Liver (tissue), 9 donors: ENCODE results near the gene GPAT3. TPM values are rescaled to one million over a fixed set of nuclear protein-coding genes. Genes with fewer than 3 reads are reported as not detected.

Experiments used
- DNase-seq: peaks from one replicate; pipeline ENCODE4 v3.0.0-alpha.2; 2017; ENCODE audit warnings: low spot score
- H3K27ac ChIP-seq, 2 donors: one replicate each; pipeline ENCODE4 v1.7.0; 2013; ENCODE audit warnings: inconsistent platforms in 2 of 2, low read length in 2 of 2, control low read depth in 1 of 2, low read depth in 1 of 2, mild to moderate bottlenecking in 1 of 2
- H3K27me3 ChIP-seq, 4 donors: one replicate each; pipeline versions ENCODE4 v1.6.1 to v1.7.0; 2013; ENCODE audit warnings: low read length in 3 of 4, inconsistent platforms in 1 of 4, mild to moderate bottlenecking in 1 of 4, moderate library complexity in 1 of 4; ENCODE audit not compliant: control insufficient read depth in 4 of 4, insufficient read depth in 4 of 4
- H3K36me3 ChIP-seq, 4 donors: one replicate each; pipeline versions ENCODE4 v1.6.1 to v1.7.0; 2013; ENCODE audit warnings: low read length in 3 of 4, mild to moderate bottlenecking in 3 of 4, low read depth in 1 of 4, moderate library complexity in 1 of 4; ENCODE audit not compliant: control insufficient read depth in 4 of 4, insufficient read depth in 3 of 4
- H3K4me1 ChIP-seq, 4 donors: one replicate each; pipeline versions ENCODE4 v1.6.1 to v1.7.0; 2013; ENCODE audit warnings: low read length in 3 of 4, mild to moderate bottlenecking in 3 of 4, moderate library complexity in 1 of 4; ENCODE audit not compliant: control insufficient read depth in 4 of 4, insufficient read depth in 4 of 4
- H3K4me3 ChIP-seq, 3 donors: one replicate each; pipeline versions ENCODE4 v1.6.1 to v1.7.0; 2013; ENCODE audit warnings: low read length in 3 of 3, control low read depth in 1 of 3, low read depth in 1 of 3, mild to moderate bottlenecking in 1 of 3
- H3K9ac ChIP-seq, 2 donors: one replicate each; pipeline ENCODE4 v1.7.0; 2013; ENCODE audit warnings: low read length in 2 of 2, mild to moderate bottlenecking in 2 of 2, moderate library complexity in 2 of 2, control low read depth in 1 of 2, low read depth in 1 of 2
- H3K9me3 ChIP-seq, 4 donors: one replicate each; pipeline versions ENCODE4 v1.6.1 to v1.7.0; 2013; ENCODE audit warnings: low read length in 3 of 4; ENCODE audit not compliant: control insufficient read depth in 4 of 4
- EGR1 ChIP-seq, 2 donors: IDR thresholded peaks; 2 replicates each; pipeline ENCODE4 v1.6.1; 2016 to 2018; ENCODE audit warnings: antibody characterized with exemption in 2 of 2, low read depth in 2 of 2
- FOXA1 ChIP-seq: IDR thresholded peaks from 2 replicates; pipeline ENCODE4 v1.6.1; 2016; ENCODE audit warnings: antibody characterized with exemption
- FOXA2 ChIP-seq: IDR thresholded peaks from 2 replicates; pipeline ENCODE4 v1.6.1; 2016; ENCODE audit warnings: antibody characterized with exemption
- GABPA ChIP-seq, 2 donors: IDR thresholded peaks in 1 of 2; conservative IDR thresholded peaks in 1 of 2; 2 replicates each; pipeline ENCODE4 v1.6.1; 2016; ENCODE audit warnings: antibody characterized with exemption in 2 of 2, mild to moderate bottlenecking in 1 of 2, moderate library complexity in 1 of 2
- HNF4A ChIP-seq, 2 donors: conservative IDR thresholded peaks; 2 replicates each; pipeline ENCODE4 v1.6.1; 2016; ENCODE audit warnings: antibody characterized with exemption in 2 of 2, mild to moderate bottlenecking in 2 of 2
- HNF4G ChIP-seq: IDR thresholded peaks from 2 replicates; pipeline ENCODE4 v1.6.1; 2016; ENCODE audit warnings: antibody characterized with exemption
- JUND ChIP-seq, 2 donors: IDR thresholded peaks; 2 replicates each; pipeline ENCODE4 v1.6.1; 2016; ENCODE audit warnings: antibody characterized with exemption in 2 of 2
- NR2F2 ChIP-seq: IDR thresholded peaks from 2 replicates; pipeline ENCODE4 v1.6.1; 2016; ENCODE audit warnings: antibody characterized with exemption
- RAD21 ChIP-seq, 2 donors: IDR thresholded peaks; 2 replicates each; pipeline ENCODE4 v1.6.1; 2016; ENCODE audit warnings: antibody characterized with exemption in 2 of 2, mild to moderate bottlenecking in 2 of 2
- RXRA ChIP-seq, 2 donors: IDR thresholded peaks; 2 replicates each; pipeline ENCODE4 v1.6.1; 2017 to 2018; ENCODE audit warnings: antibody characterized with exemption in 2 of 2, mild to moderate bottlenecking in 1 of 2
- SP1 ChIP-seq: IDR thresholded peaks from 2 replicates; pipeline ENCODE4 v1.6.1; 2018; ENCODE audit warnings: antibody characterized with exemption, mild to moderate bottlenecking
- TAF1 ChIP-seq: conservative IDR thresholded peaks from 2 replicates; pipeline ENCODE4 v1.6.1; 2016; ENCODE audit warnings: antibody characterized with exemption, mild to moderate bottlenecking
- YY1 ChIP-seq: IDR thresholded peaks from 2 replicates; pipeline ENCODE4 v1.6.1; 2016; ENCODE audit warnings: antibody characterized with exemption, mild to moderate bottlenecking
- WGBS: extraction: QIAGEN DNeasy Blood & Tissue Kit; methylation state at CpG from one replicate; pipeline ENCODE4 v1.1.7; 2013; 5-methylcytosine and 5-hydroxymethylcytosine counted together
- polyA plus RNA-seq, 2 donors: library from polyadenylated mRNA; stranded (reverse) in 1 of 2; unstranded in 1 of 2; fragments of 200-250 nt in 1 of 2; fragments of >200 nt in 1 of 2; fragmentation: Nextera tagmentation in 1 of 2; extraction: Ambion mirVana in 1 of 2; gene quantifications; one replicate each; pipeline versions ENCODE4 v1.2.1 to v1.2.3, GENCODE V29; 2013 to 2015
- total RNA-seq, 2 donors: library from RNA; depleted of rRNA; stranded (reverse); fragments of >200 nt; gene quantifications; one replicate each; pipeline ENCODE4 v1.2.3, GENCODE V29; 2014
- TF ChIP-seq, protein P1 (sequence below): IDR thresholded peaks from 2 replicates; pipeline ENCODE4 v1.6.1; 2016; ENCODE audit warnings: antibody characterized with exemption, mild to moderate bottlenecking
- TF ChIP-seq, protein P2 (sequence below): IDR thresholded peaks from 2 replicates; pipeline ENCODE4 v1.6.1; 2016; ENCODE audit warnings: antibody characterized with exemption
- TF ChIP-seq, protein P3 (sequence below): IDR thresholded peaks from 2 replicates; pipeline ENCODE4 v1.6.1; 2016; ENCODE audit warnings: antibody characterized with exemption
- TF ChIP-seq, protein P4 (sequence below): fragments of 150-350 bp; IDR thresholded peaks from 2 replicates; pipeline ENCODE4 v1.5.1; 2017; ENCODE audit warnings: improper control_type of control experiment, low read depth, low read length; ENCODE audit not compliant: missing input control
- TF ChIP-seq, protein P5 (sequence below): IDR thresholded peaks from 2 replicates; pipeline ENCODE4 v1.6.1; 2016; ENCODE audit warnings: antibody characterized with exemption
- donor health status: healthy.
- donor health status: healthy.
- donor health status: healthy.
- donor health status: healthy.
- donor health status: healthy.

Gene GPAT3
- total and polyA plus RNA-seq, 4 donors: 1.8 to 6.2 (median 4.5) TPM

DNA sequence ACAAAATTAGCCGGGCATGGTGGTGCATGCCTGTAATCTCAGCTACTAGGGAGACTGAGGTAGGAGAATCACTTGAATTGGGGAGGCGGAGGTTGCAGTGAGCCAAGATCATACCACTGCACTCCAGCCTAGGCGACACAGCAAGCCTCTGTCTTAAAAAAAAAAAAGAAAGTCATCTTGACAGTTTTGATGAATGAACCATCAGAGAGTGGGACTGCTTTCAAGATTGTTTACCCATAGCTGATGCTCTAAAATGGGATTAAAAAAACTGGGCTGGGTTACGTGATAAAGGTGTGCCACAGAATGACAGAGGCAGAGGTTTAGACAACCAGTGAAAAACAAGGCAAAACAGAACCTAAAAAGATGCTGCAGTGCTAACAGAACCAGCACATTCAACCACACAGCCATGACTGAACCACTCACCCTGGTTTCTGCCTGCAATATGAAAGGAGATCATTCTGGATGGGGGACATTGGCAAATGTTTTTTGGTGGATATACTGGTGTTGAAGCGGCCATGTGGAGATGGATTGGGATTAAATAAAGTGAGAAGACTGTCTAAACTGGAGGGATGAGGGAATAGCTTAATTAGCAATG, 22.2 kb downstream of the GPAT3 start:
- Histone ChIP-seq H3K4me3 (no peak overlapping the region), H3K27ac (no peak overlapping the region), H3K36me3 (no peaks in the 10 kb centered on the region), H3K9me3 (no peaks in the 10 kb centered on the region), H3K9ac (no peak overlapping the region), H3K27me3 (no peaks in the 10 kb centered on the region), H3K4me1 (peaks cover 0 to 5% (median 0%) of the 10 kb centered on the region in 4 donors)
- no peak for DNase-seq
- TF ChIP-seq, protein P1, sequence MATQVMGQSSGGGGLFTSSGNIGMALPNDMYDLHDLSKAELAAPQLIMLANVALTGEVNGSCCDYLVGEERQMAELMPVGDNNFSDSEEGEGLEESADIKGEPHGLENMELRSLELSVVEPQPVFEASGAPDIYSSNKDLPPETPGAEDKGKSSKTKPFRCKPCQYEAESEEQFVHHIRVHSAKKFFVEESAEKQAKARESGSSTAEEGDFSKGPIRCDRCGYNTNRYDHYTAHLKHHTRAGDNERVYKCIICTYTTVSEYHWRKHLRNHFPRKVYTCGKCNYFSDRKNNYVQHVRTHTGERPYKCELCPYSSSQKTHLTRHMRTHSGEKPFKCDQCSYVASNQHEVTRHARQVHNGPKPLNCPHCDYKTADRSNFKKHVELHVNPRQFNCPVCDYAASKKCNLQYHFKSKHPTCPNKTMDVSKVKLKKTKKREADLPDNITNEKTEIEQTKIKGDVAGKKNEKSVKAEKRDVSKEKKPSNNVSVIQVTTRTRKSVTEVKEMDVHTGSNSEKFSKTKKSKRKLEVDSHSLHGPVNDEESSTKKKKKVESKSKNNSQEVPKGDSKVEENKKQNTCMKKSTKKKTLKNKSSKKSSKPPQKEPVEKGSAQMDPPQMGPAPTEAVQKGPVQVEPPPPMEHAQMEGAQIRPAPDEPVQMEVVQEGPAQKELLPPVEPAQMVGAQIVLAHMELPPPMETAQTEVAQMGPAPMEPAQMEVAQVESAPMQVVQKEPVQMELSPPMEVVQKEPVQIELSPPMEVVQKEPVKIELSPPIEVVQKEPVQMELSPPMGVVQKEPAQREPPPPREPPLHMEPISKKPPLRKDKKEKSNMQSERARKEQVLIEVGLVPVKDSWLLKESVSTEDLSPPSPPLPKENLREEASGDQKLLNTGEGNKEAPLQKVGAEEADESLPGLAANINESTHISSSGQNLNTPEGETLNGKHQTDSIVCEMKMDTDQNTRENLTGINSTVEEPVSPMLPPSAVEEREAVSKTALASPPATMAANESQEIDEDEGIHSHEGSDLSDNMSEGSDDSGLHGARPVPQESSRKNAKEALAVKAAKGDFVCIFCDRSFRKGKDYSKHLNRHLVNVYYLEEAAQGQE: no peak
- TF ChIP-seq, protein P2, sequence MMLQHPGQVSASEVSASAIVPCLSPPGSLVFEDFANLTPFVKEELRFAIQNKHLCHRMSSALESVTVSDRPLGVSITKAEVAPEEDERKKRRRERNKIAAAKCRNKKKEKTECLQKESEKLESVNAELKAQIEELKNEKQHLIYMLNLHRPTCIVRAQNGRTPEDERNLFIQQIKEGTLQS: no peak
- TF ChIP-seq RAD21 (IDR thresholded peaks at IDR 0.05) (no peak), RXRA (IDR thresholded peaks at IDR 0.05) (no peak), YY1 (no peak), TAF1 (no peak), FOXA1 (no peak), GABPA (IDR thresholded peaks at IDR 0.05 in 1 of 2, conservative IDR thresholded peaks at IDR 0.05 in 1 of 2) (no peak), HNF4G (no peak), NR2F2 (no peak), JUND (IDR thresholded peaks at IDR 0.05) (no peak), SP1 (no peak), HNF4A (conservative IDR thresholded peaks at IDR 0.05) (no peak), FOXA2 (no peak), EGR1 (IDR thresholded peaks at IDR 0.05; ENCODE audit: low read depth in 2 of 2) (no peak)
- TF ChIP-seq, protein P3, sequence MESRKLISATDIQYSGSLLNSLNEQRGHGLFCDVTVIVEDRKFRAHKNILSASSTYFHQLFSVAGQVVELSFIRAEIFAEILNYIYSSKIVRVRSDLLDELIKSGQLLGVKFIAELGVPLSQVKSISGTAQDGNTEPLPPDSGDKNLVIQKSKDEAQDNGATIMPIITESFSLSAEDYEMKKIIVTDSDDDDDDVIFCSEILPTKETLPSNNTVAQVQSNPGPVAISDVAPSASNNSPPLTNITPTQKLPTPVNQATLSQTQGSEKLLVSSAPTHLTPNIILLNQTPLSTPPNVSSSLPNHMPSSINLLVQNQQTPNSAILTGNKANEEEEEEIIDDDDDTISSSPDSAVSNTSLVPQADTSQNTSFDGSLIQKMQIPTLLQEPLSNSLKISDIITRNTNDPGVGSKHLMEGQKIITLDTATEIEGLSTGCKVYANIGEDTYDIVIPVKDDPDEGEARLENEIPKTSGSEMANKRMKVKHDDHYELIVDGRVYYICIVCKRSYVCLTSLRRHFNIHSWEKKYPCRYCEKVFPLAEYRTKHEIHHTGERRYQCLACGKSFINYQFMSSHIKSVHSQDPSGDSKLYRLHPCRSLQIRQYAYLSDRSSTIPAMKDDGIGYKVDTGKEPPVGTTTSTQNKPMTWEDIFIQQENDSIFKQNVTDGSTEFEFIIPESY: no peak
- TF ChIP-seq, protein P4, sequence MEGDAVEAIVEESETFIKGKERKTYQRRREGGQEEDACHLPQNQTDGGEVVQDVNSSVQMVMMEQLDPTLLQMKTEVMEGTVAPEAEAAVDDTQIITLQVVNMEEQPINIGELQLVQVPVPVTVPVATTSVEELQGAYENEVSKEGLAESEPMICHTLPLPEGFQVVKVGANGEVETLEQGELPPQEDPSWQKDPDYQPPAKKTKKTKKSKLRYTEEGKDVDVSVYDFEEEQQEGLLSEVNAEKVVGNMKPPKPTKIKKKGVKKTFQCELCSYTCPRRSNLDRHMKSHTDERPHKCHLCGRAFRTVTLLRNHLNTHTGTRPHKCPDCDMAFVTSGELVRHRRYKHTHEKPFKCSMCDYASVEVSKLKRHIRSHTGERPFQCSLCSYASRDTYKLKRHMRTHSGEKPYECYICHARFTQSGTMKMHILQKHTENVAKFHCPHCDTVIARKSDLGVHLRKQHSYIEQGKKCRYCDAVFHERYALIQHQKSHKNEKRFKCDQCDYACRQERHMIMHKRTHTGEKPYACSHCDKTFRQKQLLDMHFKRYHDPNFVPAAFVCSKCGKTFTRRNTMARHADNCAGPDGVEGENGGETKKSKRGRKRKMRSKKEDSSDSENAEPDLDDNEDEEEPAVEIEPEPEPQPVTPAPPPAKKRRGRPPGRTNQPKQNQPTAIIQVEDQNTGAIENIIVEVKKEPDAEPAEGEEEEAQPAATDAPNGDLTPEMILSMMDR: no peak
- TF ChIP-seq, protein P5, sequence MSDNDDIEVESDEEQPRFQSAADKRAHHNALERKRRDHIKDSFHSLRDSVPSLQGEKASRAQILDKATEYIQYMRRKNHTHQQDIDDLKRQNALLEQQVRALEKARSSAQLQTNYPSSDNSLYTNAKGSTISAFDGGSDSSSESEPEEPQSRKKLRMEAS: no peak
- WGBS: 93% methylated on average over 5 of the region's 5 CpGs
